Measurements from ENCODE around the gene TINAG.
"Not testable (repeated sequence)": the region's sequence is repeated elsewhere in the genome, so short reads cannot be mapped to it uniquely, and the experiment has no call there.

Gene TINAG

DNA sequence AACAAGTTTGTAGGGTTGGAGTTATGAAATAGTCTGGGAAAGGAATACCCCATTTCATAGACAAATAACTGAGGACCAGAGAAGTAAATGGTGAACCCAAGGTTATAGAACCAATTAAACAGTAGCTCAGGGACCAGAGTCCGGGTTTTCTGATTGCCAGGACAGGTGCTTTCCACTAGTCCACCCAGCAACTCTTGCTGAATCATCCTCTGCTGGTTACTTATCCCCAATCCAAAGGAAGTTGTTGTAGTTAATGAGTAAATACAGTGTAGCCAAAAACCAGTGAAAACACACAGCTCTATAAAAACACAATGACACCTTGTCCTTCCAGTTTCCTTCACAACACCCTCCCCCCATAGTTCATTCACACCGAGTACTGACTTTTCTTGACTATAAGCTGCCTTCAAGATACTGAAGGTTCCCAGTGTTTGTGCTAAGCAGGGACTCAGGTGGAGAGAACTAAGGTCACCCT, 766 bp upstream of the TINAG start:
- Histone ChIP-seq H3K4me2 (no peak overlapping the region), H4K20me1 (no peaks in the 10 kb centered on the region), H3K9me3 (no peaks in the 10 kb centered on the region), H3K4me1 (no peaks in the 10 kb centered on the region), H3K27ac (no peak overlapping the region), H3K36me3 (no peaks in the 10 kb centered on the region), H3K4me3 (no peak overlapping the region), H3K27me3 (no peaks in the 10 kb centered on the region), H3K9ac (no peak overlapping the region)
- no peak for TF ChIP-seq Cebpa-rat (IDR thresholded peaks at IDR 0.05)

GRCh38 chr6:54308986-54309315, 710 bp downstream of the TINAG start:
- Histone ChIP-seq H3K4me1 (no peaks in the 10 kb centered on the region), H3K9ac (no peak overlapping the region), H3K9me3 (no peaks in the 10 kb centered on the region), H3K4me3 (no peak overlapping the region), H3K27ac (no peak overlapping the region), H3K4me2 (no peak overlapping the region), H3K36me3 (no peaks in the 10 kb centered on the region), H4K20me1 (no peaks in the 10 kb centered on the region), H3K27me3 (no peaks in the 10 kb centered on the region)
- TF ChIP-seq Cebpa-rat (IDR thresholded peaks at IDR 0.05) = no peak

DNA sequence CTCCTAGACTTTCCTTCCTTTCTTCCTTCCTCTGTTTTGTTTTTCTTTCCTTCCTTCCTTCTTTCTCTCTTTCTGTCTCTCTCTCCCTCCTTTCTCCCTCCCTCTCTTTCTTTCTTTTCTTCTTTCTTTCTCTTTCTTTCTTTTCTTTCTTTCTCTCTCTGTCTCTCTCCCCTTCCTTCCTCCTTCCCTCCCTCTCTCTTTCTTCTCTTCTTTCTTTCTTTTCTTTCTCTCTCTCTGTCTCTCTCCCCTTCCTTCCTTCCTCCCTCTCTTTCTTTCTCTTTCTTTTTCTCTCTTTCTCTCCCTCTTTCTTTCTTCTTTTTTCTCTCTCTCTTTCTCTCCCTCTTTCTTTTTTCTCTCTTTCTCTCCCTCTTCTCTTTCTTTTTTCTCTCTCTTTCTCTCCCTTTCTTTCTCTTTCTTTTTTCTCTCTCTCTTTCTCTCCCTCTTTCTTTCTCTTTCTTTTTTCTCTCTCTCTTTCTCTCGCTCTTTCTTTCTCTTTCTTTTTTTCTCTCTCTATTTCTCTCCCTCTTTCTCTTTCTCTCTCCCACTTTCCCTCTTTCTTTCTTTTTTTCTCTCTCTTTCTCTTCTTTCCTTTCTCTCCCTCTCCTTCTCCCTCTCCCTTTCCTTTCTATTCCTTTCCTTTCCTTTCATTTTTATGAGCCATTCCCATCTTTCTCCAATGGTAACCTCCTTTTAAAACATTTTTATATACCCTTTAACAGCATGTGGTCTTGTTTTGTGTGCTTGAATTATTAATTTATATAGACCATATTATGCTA, 2.3 kb downstream of the TINAG start:
- no peaks in the 10 kb centered on the region for H3K4me1 ChIP-seq
- no peaks in the 10 kb centered on the region for H3K36me3 ChIP-seq
- TF ChIP-seq Cebpa-rat (IDR thresholded peaks at IDR 0.05) = no peak
- H3K4me2 ChIP-seq = no peak overlapping the region
- H4K20me1 ChIP-seq = no peaks in the 10 kb centered on the region
- H3K9ac ChIP-seq = no peak overlapping the region
- no peaks in the 10 kb centered on the region for H3K27me3 ChIP-seq
- no peak overlapping the region for H3K4me3 ChIP-seq
- no peak overlapping the region for H3K27ac ChIP-seq
- H3K9me3 ChIP-seq = no peaks in the 10 kb centered on the region

DNA sequence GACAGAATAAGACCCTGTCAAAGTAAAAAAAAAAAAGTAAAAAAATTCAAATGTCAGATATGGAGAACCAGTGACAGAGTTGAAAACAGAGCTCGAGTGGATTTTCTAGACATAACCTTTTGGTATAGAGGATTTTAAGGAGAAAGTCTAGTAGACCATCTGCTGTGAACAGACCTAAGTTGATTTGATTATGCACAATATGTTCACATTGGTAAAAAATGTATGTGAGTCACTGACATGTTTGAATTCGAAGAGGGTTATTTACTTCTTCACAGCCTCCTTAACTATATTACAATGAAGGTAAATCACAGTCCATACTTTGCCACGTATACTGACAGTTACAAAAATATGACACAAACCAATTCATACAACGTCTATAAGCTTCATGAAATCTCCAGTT, 7.4 kb downstream of the TINAG start:
- no peaks in the 10 kb centered on the region for H3K36me3 ChIP-seq
- H4K20me1 ChIP-seq = no peaks in the 10 kb centered on the region
- TF ChIP-seq Cebpa-rat (IDR thresholded peaks at IDR 0.05) = no peak
- H3K9ac ChIP-seq = no peak overlapping the region
- H3K27ac ChIP-seq = no peak overlapping the region
- H3K4me1 ChIP-seq = no peaks in the 10 kb centered on the region
- no peak overlapping the region for H3K4me3 ChIP-seq
- no peak overlapping the region for H3K4me2 ChIP-seq
- no peaks in the 10 kb centered on the region for H3K9me3 ChIP-seq
- H3K27me3 ChIP-seq = no peaks in the 10 kb centered on the region

GRCh38 chr6:54320871-54321270, 12.6 kb downstream of the TINAG start:
- no peaks in the 10 kb centered on the region for H4K20me1 ChIP-seq

GRCh38 chr6:54327631-54328030, 19.4 kb downstream of the TINAG start:
- Histone ChIP-seq H3K9ac (no peak overlapping the region), H3K4me1 (no peaks in the 10 kb centered on the region), H3K4me3 (no peak overlapping the region), H4K20me1 (no peaks in the 10 kb centered on the region), H3K27ac (no peak overlapping the region), H3K27me3 (no peaks in the 10 kb centered on the region), H3K4me2 (no peak overlapping the region), H3K36me3 (no peaks in the 10 kb centered on the region), H3K9me3 (no peaks in the 10 kb centered on the region)
- TF ChIP-seq Cebpa-rat (IDR thresholded peaks at IDR 0.05) = no peak

More at GRCh38 chr6:54320871-54321270, 12.6 kb downstream of the TINAG start:
- Histone ChIP-seq H3K4me2 (no peak overlapping the region), H3K27me3 (no peaks in the 10 kb centered on the region), H3K9me3 (no peaks in the 10 kb centered on the region), H3K4me1 (no peaks in the 10 kb centered on the region), H3K4me3 (no peak overlapping the region), H3K9ac (no peak overlapping the region), H3K27ac (no peak overlapping the region), H3K36me3 (no peaks in the 10 kb centered on the region)
- no peak for TF ChIP-seq Cebpa-rat (IDR thresholded peaks at IDR 0.05)

- H3K4me1 ChIP-seq, H3K4me2 ChIP-seq, H3K9me3 ChIP-seq, H3K27ac ChIP-seq, H3K27me3 ChIP-seq, H3K4me3 ChIP-seq, H4K20me1 ChIP-seq, H3K9ac ChIP-seq, H3K36me3 ChIP-seq: not testable (repeated sequence)
These were observed 23.3 kb downstream of the TINAG start for GRCh38 chr6:54331571-54331970.

DNA sequence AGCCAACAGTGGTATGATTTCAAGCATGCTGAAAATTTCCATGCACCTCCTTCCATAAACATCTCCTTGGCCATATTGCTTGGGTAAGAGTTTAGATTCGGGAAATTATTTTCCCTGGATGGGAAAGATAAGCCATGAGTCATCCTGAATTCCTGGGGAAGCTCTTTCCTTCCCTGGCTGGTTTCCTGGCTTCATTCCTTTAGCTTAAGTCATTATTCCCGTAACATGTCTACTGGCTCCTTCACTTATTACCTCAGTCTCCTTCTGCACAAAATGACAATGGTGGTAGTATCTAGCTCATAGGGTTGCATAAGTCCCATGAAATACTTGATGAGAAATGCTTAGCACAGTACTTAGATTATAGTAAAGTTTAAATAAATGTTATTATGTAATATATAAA, 27.6 kb downstream of the TINAG start:
- Histone ChIP-seq H3K4me3 (no peak overlapping the region), H3K36me3 (no peaks in the 10 kb centered on the region), H3K9me3 (no peaks in the 10 kb centered on the region), H3K27me3 (no peaks in the 10 kb centered on the region), H3K4me1 (no peaks in the 10 kb centered on the region), H3K27ac (no peak overlapping the region), H3K4me2 (no peak overlapping the region), H3K9ac (no peak overlapping the region), H4K20me1 (no peaks in the 10 kb centered on the region)
- TF ChIP-seq Cebpa-rat (IDR thresholded peaks at IDR 0.05) = no peak

DNA sequence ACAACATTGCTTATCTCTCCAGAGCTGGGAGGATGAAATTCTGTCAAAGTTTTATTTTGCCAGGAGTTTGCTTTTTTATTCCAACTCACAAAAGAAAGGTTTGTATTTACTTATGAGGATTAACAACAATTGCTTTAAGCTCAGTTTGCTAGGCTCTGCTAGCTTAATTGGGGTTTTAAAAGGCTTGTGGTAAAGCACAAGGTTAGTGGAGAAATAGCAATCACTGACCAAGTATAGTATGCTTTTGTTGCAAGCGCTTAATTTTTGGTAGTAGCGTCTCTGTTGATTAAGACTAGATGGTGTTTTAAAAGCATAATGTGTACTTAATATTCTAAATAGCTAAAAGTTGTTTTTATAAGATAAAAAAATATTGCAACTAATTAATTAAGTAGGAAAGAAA, 45.7 kb downstream of the TINAG start:
- Histone ChIP-seq H3K27me3 (no peaks in the 10 kb centered on the region), H3K27ac (no peak overlapping the region), H3K9me3 (no peaks in the 10 kb centered on the region), H3K4me1 (no peaks in the 10 kb centered on the region), H3K9ac (no peak overlapping the region), H4K20me1 (no peaks in the 10 kb centered on the region), H3K4me2 (no peak overlapping the region), H3K4me3 (no peak overlapping the region), H3K36me3 (no peaks in the 10 kb centered on the region)
- TF ChIP-seq Cebpa-rat (IDR thresholded peaks at IDR 0.05) = no peak

- H3K4me3 ChIP-seq = no peak overlapping the region
- no peak for TF ChIP-seq Cebpa-rat (IDR thresholded peaks at IDR 0.05)
- H3K27ac ChIP-seq = no peak overlapping the region
- no peak overlapping the region for H3K4me2 ChIP-seq
- no peaks in the 10 kb centered on the region for H3K27me3 ChIP-seq
- H3K9me3 ChIP-seq = no peaks in the 10 kb centered on the region
- no peaks in the 10 kb centered on the region for H4K20me1 ChIP-seq
- no peaks in the 10 kb centered on the region for H3K36me3 ChIP-seq
- no peaks in the 10 kb centered on the region for H3K4me1 ChIP-seq
- no peak overlapping the region for H3K9ac ChIP-seq
These were observed 46.4 kb downstream of the TINAG start for GRCh38 chr6:54354608-54355007.

DNA sequence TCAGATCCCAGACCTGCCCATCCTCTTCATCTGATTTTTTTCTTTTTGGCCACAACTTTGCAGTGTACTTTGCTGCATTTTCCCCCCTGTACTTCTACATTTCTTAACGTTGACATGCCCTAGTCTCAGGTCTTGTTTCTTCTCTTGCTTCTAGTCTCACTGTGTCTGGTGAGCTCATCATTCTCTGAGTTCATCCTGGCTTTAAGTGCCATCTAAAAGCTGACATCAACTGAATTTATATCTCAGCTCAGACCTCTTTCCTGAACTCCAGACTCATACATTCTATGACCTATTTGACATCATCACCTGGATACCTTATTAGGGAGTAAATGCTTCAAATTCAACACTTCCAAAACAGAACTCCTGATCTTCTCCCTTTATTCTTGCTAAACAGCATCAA, 48.9 kb downstream of the TINAG start:
- Histone ChIP-seq H3K27me3 (no peaks in the 10 kb centered on the region), H3K27ac (no peak overlapping the region), H3K4me1 (no peaks in the 10 kb centered on the region), H3K9ac (no peak overlapping the region), H4K20me1 (no peaks in the 10 kb centered on the region), H3K4me2 (no peak overlapping the region), H3K36me3 (no peaks in the 10 kb centered on the region), H3K4me3 (no peak overlapping the region), H3K9me3 (no peaks in the 10 kb centered on the region)
- TF ChIP-seq Cebpa-rat (IDR thresholded peaks at IDR 0.05) = no peak
